IPS-18c (cell line): Measurements from ENCODE around the gene STPG4.
"Not testable (repeated sequence)": the region's sequence is repeated elsewhere in the genome, so short reads cannot be mapped to it uniquely, and the experiment has no call there.

ENCODE experiments used
- H3K4me3 ChIP-seq: 2 replicates; pipeline ENCODE4 v1.7.0; 2013; ENCODE audit warnings: low read depth, mild to moderate bottlenecking, low read length, moderate library complexity; ENCODE audit not compliant: insufficient read depth
- H3K9me3 ChIP-seq: one replicate; pipeline ENCODE4 v1.6.1; 2013; ENCODE audit warnings: mild to moderate bottlenecking, low read length, moderate library complexity; ENCODE audit not compliant: control insufficient read depth, insufficient read depth

Gene STPG4

DNA sequence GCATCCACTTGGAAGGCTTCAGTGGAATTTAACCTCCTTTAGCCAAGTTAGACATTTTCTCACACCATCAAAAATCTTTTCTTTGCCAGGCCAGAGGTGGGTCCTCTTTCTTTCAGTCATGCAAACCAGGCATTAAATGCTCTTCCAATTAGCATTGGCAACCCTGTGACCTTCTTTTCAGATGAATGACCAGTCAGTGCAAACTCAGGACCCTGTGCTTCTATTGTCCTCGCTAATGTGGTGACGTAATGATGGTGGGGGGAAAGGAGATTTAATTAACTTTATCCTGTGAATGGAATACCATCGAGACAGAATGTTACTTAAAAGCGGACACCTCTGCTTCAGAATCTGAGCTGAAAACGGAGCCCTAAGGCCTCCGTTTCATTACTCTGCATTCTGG is 23.2 kb upstream of the STPG4 start:
- Histone ChIP-seq H3K9me3 (no peaks in the 10 kb centered on the region), H3K4me3 (no peak overlapping the region)

DNA sequence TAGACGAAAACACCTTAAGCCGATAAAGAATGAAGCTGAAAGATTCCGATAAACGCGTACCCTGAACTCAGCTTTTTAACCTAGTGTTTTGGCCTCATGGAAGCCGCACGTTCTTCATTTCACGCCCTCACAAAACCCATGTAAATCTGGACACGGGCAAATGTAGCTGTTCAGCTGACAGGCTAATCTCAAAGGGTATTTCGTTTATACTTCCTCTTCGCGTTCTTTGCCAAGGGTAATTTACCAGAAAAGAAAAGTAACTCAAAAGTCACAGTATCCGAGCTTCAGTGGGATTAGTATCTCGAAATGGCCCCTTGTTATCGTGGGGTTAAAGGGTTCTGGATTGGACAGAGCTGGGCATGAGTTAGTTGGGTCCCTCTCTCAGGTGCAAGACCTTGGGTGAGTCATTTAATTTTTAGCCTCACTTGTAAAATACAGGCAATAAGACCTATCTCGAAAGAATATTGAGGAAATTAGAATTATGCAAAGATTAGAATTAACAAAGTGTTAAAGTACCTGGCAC is 22.0 kb upstream of the STPG4 start:
- H3K4me3 ChIP-seq: peak overlapping the region; percentile 99

DNA sequence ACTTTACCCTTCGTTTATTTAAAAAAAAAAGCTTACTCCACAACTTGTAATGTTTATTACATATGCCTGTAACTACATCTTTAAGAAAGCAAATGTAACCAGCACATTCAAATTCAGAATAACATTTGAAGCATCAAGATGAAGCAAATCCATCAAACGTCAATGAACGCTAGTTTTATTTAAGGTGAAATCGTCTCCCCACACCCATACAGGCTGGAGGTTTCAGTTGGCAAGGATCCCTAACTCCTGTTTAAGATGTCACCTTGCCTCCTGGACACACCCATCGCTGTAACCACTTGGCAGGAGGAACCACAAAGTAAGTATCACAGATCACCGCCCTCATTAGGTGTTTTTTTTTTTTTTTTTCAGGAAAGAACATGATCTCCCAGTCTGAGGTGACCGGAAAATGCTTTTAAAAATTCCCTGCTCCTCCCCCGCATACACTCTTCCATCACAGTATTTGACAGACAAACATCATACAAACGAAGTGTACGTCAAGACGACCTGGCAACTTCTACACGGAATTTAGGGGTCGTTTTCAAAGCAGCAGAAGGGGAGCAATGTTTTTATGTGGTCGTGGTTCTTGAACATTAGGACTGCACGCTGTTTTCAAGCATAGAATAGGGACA is 19.7 kb upstream of the STPG4 start:
- H3K9me3 ChIP-seq: no peaks in the 10 kb centered on the region
- peak overlapping the region; percentile 99 for H3K4me3 ChIP-seq

More for the DNA sequence above, 22.0 kb upstream of the STPG4 start:
- H3K9me3 ChIP-seq: no peaks in the 10 kb centered on the region

DNA sequence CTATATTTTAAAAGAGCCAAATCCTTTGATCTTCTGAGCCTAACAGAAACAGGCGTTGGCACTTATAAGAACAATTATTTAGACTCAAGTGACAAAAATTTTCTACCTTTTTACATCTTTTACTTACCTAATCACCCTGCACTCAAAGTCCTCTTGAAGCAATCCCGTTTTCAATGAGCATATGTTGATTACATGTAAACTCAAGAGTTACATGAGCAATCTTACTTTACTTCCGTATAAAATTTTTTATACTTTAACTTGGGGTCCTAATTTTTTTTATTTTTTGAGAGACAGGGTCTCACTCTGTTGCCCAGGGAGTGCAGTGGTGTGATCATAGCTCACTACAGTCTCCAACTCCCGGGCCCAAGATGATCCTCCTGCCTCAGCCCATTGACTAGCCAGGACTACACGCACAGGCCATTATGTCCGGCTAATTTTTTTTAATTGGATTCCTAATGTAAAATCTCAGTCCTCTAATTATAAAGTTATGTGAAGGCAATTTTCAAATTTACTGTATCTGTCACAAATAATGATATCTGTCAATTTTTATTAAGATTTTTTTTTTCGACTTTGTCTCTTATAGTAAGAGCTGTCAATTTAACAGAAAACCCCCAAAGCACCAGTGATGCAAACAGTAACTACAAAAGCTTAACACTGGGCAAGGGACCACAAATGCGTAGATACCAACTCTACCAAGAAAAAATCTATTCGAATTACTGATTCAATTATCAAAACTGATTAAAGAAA is 19.1 kb upstream of the STPG4 start:
- peak overlapping the region; percentile 99 for H3K4me3 ChIP-seq
- no peaks in the 10 kb centered on the region for H3K9me3 ChIP-seq

DNA sequence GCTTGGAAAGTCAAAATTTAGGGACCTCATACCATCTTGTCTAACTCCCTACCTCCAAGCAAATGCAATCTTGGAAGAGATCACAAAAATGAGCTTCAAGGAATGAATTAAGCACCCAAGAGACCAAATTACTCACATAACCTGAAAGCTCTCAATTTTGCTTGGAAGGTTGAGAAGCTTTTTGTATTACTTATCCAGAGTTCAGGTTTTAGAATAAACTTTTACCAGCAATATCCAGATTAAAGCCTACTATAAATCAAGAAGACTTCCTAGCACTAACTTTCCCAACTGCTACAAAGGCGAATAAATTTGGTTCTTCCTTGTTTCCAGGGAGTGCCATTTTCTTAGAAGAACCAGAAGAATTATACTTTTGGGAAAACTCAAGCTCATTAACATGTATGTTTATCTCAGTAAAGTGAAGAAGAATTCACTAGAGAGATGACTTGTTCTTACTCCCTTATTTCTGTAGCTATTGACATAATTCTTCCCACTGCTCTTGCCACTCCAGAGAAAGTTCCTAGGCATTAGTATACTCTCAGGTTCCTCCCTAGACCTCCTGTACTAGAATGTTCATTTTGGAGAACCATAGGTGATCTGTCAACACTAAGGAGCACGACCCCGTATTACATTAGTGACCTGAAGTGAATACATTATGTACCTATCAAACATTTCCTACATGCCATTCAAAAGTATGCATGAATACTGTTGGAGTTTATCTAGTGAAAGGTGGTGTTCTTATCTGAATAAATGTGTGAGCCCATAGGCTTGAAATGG is 18.0 kb upstream of the STPG4 start:
- H3K9me3 ChIP-seq: no peaks in the 10 kb centered on the region
- 0 out of 2 replicates have a peak overlapping the region, but pooled peaks have one; percentile 25 for H3K4me3 ChIP-seq

DNA sequence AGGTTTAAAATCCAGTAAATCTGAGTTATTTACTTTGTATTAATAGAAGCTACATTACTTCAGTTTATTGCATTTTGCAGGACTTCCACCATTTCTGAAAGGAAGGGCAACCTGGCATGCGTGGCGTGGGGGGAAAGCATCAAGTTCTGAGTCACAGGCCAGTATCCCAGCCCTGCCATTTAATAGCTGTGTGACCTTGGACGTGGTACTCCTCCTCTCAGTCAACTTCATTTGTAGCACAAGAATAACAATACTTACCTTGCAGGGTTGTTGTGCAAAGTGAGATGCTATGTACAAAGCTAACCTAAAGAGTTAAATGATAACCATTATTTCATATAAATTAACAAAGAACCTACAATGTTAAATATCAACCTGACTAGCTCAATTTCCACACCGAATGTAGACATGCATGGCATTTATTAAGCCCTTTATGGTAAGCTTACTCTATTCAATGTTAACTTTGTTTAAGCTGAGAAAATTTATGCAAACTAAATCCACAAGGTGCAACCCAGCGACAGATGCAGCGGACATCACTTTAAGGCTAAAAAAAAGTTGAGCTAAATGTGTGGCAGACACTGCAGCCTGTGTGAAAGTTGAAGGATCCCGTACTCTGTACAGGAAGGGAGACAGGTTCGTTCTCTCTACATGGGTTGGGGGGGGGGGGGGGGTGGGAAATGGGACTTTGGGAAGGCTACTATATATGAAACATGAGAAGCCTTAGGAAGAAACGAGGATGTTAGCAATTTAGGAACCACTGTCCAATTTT is 17.2 kb upstream of the STPG4 start:
- Histone ChIP-seq H3K9me3 (no peaks in the 10 kb centered on the region), H3K4me3 (peak overlapping the region; percentile 2; the same call in 1 of the 2 replicates)

DNA sequence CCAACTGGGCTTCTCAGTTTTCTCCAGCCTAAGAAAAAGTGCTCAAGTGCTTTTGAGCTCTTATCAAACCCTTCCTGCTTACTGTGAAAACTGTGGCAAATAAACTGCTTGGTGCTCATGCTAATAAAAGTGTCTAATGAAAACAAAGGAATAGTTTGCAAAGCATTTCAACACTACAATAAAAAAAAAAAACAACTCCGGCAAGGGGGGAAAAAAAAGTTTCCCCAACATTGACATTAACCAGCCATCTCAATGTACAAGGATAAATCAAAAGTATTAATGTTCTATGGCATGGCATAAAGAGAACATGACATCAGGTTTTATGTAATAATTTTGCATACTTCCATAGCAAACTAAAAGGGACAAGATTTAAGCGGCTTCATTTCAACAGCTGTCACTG is 14.7 kb upstream of the STPG4 start:
- Histone ChIP-seq H3K4me3 (no peak overlapping the region), H3K9me3 (no peaks in the 10 kb centered on the region)

DNA sequence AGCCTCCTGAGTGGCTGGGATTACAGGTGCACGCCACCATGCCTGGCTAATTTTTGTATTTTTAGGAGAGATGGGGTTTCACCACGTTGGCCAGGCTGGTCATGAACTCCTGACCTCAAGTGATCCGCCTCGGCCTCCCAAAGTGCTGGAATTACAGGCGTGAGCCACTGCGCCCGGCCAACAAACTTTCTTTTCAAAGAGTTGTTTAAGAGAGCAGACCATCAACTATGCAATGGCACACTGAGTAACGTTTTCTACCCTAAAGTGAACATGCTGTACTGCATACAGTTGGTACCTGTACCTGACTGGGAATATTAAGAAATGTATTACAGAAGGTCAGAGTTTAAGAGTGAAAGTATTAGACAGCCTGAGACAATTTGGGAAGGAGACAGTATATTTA is 13.8 kb upstream of the STPG4 start:
- not testable (repeated sequence) for H3K4me3 ChIP-seq, H3K9me3 ChIP-seq

DNA sequence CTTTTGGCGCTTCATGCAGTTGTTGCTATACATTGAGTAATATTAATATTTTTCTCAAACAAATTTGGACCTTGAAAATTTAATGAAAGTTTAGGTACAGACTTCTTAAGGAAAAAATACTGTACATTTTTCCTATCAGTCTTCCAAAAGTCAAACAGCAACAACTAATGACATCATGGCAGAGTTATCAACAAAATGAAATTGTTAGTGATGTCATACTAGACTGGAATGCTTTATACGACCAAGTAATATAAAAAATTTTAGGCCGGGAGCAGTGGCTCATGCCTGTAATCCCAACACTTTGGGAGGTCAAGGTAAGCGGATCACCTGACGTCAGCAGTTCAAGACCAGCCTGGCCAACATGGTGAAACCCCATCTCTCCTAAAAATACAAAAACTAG is 12.0 kb upstream of the STPG4 start:
- no peak overlapping the region for H3K4me3 ChIP-seq
- no peaks in the 10 kb centered on the region for H3K9me3 ChIP-seq

DNA sequence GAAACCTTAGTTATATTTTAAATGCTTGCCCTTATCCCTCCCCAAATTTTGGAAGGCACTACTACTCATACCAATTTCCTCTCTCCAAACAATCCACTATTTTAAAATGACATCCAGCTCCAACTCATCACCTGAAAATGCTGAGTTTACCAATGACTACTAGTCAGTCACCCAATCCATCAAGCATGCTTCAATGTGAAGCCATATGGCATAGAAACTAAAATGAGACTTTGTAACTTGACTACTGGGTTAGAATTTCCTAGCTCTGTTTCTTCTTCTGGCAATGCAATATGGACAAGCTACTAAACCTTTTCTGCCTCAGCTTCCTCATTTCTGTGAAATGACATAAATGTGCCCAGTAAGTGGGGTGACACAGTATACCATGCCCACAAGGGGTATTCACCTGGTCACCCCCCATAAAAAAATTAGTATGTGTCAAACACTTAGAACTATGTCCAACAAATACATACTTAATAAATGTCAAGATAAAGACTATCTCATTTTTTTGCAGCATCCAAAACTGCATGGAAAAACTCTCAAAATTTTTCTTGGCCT is 10.0 kb upstream of the STPG4 start:
- Histone ChIP-seq H3K9me3 (no peaks in the 10 kb centered on the region), H3K4me3 (no peak overlapping the region)

DNA sequence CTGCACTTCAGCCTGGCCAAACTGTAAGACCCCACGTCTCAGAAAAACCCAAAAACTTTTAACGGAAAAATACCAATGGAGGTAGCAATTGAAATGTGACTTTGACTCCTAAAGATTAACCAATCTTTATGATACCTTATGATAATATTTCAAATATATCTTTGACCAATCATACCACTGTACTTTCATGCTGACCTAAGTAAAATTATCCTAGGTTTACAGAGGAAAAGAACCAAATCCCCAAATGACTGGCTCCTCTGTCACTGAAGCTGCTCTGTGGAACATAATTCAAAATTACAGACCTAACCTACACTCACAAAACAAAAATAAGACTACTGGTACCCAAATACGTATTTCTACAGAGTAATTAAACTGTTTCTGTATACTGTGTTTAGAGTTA is 7.7 kb upstream of the STPG4 start:
- H3K4me3 ChIP-seq: no peak overlapping the region
- no peaks in the 10 kb centered on the region for H3K9me3 ChIP-seq

DNA sequence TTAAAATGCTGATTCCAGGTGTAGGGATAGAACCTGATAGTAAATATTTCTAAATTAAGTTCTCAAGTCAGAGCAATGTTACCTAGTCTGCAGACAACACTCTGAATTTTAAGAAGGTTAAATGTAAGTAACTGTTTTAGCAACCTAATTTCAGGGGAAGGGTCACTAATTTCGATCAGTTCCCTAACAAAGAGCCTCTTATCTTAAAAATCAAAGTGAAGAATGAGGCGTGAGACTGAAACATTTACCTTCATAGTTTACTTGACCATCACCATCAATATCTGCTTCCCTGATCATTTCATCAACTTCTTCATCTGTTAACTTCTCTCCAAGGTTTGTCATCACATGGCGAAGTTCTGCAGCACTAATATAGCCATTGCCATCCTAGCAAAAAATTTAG is 6.4 kb upstream of the STPG4 start:
- Histone ChIP-seq H3K9me3 (no peaks in the 10 kb centered on the region), H3K4me3 (no peak overlapping the region)

DNA sequence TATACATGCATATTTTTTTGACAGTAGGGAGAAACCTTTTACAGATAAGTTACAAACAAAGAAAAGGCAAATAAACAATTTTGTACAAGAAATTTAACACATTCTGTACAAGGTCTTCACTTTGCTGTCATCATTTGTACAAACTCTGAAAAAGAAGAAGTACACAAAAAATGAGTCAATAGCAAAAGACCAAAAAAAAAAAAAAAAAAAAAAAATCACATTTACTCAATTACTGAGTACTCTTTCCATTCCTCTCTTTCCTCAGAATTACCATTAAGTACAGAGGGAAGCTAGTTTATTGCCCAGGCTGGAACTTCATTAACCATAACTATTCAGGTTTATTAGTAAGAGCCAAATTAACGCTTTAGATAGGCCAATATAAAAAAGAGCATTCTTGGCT is 5.6 kb upstream of the STPG4 start:
- Histone ChIP-seq H3K9me3 (no peaks in the 10 kb centered on the region), H3K4me3 (no peak overlapping the region)

DNA sequence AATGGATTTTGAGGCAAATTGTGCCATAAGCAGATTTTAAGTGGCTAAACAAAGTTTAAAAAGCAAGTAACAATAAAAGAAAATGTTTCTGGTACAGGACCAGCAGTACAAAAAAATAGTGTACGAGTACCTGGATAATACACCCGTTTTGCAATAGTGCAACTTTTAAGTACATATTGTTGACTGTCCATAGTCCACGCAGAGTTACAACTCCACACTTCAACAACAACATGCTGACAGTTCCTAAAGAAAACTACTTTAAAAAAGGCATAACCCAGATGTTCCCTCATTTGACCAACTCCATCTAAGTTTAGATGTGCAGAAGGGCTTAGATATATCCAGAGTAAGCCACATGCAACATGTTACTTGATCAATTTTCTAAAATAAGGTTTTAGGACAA is 5.1 kb upstream of the STPG4 start:
- no peak overlapping the region for H3K4me3 ChIP-seq
- H3K9me3 ChIP-seq: no peaks in the 10 kb centered on the region

DNA sequence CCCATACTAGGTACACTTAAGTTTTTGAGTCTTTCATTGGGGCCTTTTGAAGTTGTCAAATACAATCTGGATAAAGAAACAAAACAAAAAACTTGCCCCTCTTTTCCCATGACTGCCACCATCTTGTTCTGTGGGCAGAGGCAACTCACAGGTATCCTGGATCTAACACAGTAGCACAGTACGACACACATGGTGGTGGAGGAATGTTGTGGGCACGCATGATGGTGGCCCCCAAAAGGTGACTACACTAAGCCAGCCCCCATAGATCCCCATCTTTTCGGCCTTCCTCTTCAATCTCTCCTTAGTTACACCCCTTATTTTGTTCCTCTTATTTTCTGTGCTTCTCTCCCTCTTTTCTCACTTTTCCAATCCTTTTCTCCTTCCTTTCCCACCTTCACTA is 4.5 kb upstream of the STPG4 start:
- Histone ChIP-seq H3K4me3 (no peak overlapping the region), H3K9me3 (no peaks in the 10 kb centered on the region)

DNA sequence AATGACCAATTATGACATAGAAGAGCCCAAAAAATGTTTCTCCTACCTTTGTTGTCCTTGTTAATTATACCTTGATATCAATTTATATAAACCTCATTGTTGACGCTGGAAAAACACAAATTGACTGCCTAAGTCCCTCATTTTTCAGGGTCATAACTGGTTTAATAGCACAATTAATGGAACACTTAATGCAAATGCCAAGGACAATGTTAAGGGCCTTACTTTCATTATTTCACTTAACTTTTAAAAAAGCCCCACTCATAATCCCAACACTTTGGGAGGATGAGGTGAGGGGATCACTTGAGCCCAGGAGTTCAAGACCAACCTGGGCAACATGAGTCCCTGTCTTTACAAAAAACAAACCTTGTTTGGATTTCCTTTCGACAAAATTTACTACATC is 3.5 kb upstream of the STPG4 start:
- Histone ChIP-seq H3K4me3 (no peak overlapping the region), H3K9me3 (no peaks in the 10 kb centered on the region)

DNA sequence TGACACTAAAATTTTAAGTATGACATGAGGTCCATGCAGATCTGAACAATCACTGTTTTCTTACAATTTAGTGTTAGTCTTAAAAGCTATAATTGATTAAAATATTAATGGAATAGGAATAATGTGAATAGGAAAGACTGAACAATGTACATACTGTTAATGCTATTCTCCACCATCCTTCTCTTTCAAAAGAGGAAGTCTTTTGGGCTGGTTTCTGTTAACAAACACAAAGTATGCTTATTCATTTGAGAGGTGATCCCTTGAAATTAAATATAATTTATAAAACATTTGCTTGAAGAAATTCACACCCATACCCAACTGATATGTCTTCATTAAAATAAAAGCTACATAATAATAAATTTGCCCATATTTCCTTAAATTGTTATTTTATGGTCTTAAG is 2.3 kb downstream of the STPG4 start:
- Histone ChIP-seq H3K4me3 (no peak overlapping the region), H3K9me3 (no peaks in the 10 kb centered on the region)
